Stimulated activated CD8-positive, alpha-beta memory T cell treated with anti-CD3 and anti-CD28 coated beads, Interleukin-4, amount 100 ng/mL, for 24 hours (primary cell): Measurements from ENCODE around the gene AHRR.
"Not testable (repeated sequence)": the region's sequence is repeated elsewhere in the genome, so short reads cannot be mapped to it uniquely, and the experiment has no call there.

Experiments
- DNase-seq: peaks from one replicate; pipeline ENCODE4 v3.0.0-alpha.2; 2020; ENCODE audit warnings: low read depth

Gene AHRR

GRCh38 chr5:396531-396961 lies 75.0 kb downstream of the AHRR start:
- DNase-seq: no peak

DNA sequence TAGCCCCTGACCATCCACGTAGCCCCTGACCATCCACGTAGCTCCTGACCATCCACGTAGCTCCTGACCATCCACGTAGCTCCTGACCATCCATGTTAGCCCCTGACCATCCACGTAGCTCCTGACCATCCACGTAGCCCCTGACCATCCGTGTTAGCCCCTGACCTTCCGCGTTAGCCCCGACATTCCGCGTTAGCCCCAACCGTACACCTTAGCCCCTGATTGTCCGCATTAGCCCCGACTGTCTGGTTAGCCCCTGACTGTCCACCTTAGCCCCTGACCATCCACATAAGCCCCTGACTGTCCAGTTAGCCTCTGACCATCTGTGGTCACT lies 76.6 kb downstream of the AHRR start:
- not testable (repeated sequence) for DNase-seq

GRCh38 chr5:398475-399295 lies 77.2 kb downstream of the AHRR start:
- DNase-seq: no peak

GRCh38 chr5:399296-400281 lies 78.1 kb downstream of the AHRR start:
- DNase-seq: peak; percentile 74

DNA sequence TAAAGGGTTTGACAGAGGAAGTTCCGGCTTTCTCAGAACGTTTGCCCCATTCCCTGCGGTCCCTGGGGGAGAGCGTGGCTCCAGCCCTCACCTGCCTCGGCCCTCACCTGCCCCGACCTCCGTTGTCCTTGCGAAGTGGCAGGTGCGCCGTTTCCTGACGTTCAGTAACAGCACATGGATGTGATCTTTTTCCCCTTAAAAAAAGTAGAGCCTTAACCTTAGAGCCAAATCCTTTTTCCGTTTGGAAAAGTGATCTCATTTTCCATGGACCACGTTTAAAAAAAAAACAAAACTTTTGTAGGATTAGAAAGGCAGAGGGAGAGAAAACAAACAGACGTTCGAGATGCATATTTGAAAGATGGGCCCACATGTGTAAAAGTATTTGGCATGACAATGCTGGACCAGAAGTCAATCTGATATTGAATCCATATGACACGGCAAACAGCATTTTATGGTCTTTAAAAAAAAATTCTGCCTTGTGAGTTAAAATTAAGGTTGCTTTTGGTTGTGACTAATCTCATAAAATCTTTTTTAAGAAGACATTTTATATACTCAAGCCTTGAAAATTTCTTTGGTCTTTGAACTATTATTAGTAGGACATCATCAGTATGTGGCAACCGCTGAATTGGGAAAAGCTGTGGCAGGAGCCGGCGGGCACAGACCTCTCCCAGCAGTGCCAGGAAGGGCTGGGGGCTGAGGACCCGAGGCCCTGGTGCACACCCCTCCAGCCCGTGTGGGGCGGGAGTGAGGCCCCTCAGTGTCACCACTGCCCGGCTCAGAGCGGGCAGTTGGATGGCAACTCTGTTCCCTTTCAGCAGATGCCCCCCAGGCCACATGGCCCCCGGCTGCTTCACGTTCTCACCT lies 79.0 kb downstream of the AHRR start:
- DNase-seq: no peak

DNA sequence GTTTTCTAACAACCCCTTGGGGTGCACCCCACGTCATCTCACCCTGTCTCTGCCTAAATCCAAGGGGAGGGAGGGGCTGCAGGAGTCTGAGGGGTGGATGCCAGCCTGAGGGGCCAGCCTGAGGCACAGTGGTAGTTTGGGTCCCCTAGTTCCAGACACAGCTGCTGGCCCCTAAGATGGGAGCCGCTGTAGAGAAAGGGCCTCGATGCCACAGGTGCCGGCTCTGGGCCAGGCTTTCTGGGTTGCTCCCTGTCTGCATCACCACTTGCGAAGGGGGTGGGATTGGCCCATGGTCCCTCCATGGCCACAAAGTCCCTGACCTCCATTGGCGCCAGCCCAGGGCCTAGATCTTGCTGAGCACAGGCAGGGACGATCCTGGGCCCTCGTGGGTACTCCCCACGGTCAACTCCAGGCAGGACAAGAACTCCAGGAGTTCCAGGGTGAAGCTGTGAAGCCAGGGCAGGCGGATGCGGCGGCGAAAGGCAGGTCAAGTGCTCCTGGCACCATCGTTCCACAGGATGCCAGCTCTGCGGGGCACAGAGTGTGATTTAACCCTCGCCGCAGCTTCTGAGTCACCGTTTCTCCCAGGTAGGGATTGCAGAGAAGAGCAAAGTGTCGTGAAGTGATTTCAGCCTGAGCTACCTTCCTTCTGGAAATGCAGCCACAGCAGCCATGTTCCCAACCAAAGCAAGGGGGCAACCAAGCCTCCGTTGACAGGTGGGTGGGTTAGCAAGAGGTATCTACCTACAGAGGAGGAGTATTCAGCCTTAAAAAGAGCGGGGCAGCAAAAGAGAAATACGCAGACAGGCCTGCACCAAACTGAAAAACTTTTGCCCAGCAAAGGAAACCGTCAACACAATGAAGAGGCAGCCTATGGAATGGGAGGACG lies 79.9 kb downstream of the AHRR start:
- no peak for DNase-seq

DNA sequence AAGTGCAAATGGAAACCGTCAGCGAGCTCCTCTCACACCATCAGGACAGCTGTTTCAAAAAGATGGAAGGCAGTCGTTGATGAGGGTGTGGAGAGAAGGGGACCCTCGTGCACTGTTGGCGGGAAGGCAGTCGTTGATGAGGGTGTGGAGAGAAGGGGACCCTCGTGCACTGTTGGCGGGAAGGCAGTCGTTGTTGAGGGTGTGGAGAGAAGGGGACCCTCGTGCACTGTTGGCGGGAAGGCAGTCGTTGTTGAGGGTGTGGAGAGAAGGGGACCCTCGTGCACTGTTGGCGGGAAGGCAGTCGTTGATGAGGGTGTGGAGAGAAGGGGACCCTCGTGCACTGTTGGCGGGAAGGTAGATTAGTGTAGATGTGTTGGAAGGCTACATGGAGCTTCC lies 80.7 kb downstream of the AHRR start:
- not testable (repeated sequence) for DNase-seq

- DNase-seq: no peak
Observed at GRCh38 chr5:402615-403359, 81.3 kb downstream of the AHRR start.

DNA sequence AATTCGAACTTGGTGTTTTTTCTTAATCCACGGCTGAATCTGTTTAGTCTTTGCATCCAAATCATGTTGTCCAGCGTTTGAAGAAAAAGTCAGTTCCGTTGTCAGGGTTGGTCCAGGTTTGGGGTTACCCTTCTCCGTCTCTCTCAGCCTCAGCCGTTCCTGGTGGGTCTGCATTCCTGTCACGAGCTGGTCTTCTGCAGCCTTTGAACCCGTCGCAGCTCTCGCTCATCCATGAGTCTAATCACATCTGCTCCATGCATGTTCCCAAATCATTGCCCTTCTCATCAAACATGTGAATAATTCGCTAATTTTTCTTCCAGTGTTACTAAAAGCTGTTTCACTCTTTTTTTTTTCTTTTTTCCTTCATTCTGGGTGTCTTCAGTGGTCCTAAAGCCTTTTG lies 82.5 kb downstream of the AHRR start:
- no peak for DNase-seq

DNA sequence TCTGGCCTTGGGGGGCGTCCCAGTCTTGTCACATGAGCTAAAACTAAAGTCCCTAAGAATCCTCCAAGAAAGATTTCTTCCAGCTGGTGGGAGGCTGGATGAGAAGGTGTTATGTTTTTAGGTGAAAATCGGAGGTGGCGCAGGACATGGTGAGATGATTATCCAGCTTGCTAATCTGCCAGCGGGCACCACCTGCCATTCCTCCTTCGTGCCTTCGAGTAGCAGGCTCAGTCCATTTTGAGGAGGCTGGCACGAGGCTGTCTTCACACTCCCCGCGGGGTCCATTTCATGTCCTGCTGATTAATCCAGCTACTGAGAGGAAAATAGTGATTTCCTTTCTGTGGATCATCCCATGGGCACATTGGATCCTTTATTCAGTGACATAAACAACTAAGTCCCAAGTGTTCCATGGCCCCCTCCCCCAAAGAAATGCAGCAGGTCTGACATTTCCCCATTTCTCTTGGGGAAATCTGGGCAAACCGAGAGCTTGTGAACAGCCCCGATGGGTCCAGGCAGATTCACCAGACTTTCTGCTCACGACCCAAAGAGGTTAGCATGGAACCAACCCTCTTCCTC lies 83.2 kb downstream of the AHRR start:
- no peak for DNase-seq

DNA sequence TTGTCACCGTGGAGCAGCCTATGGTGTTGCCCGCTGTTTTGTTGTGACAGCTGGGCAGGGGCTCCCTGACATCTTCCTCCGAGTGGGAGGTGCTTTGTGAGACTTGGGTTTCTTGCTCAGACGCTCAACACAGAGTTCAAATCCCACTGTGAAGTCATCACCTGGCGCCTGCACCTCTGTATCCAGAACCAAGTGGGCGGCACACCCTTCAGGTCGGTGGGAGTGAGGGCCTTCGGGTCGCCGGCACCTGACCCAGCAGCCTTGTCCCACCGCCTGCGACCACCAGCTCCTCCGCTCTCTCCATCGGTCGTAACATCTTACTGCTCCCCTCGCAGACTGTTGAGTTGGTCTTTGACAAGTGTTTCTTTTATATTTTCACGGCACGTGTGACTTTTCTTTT lies 83.9 kb downstream of the AHRR start:
- no peak for DNase-seq

DNA sequence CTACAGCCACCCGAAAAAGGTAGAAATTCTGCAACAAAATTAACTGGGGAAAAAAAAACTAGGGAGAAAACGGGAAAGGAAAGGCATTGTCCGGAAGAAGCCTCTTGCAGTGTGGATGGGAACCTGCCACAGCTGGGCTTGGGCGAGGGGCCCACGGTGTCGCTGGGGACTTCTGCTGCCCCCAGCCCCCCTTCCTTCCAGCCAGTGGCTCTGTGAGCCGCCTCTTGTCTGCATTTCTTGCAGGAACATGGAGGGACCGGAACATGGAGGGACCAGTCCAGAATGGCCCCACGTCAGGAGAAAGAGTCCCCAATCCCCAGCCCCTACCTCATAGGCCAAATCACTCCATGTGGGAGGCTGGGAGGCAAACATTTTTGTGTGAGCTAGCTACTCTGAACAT lies 84.5 kb downstream of the AHRR start:
- DNase-seq: no peak

- no peak for DNase-seq
Observed at GRCh38 chr5:407051-407450, 85.5 kb downstream of the AHRR start.

DNA sequence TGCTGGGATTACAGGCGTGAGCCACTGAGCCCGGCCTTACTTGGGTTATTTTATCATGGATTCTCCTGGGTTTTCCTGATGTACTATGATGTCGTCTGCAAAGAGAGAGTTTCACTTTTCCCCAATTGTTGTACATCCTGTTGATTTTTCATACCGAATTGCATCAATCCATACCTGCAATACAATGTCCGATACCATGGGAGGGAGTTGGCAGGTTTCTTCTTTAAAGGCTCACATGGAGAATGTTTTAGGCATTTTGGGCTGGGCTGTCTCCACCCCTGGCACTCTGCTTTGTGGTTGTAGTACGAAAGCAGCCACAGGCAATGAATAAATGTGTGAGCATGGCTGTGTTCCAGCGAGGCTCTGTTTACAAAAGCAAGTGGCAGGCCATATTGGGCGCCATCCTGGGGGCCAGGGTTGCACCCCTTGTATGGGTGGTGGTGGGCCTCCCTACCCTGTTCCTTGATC lies 86.3 kb downstream of the AHRR start:
- DNase-seq: no peak

- DNase-seq: no peak
Observed at GRCh38 chr5:410911-411517, 89.5 kb downstream of the AHRR start.

DNA sequence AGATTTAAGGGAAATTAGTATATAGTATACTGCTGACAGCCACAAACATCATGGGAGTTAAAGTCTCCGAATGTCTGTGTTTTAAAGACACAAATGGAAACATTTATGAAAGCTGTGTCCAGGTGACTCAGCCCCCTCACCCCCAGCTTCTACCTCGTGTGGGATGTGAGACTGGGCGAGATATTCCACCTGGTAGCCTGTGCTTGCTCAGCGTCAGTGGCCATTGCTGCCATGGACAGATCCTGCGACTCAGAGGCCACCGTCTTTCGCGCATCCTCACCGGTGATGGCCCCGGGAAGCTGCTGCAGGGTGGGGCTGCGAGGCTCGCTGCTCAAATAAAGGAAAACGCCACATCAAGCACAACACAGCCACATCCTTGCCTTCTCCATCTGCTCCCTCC lies 90.2 kb downstream of the AHRR start:
- DNase-seq: peak; percentile 30

DNA sequence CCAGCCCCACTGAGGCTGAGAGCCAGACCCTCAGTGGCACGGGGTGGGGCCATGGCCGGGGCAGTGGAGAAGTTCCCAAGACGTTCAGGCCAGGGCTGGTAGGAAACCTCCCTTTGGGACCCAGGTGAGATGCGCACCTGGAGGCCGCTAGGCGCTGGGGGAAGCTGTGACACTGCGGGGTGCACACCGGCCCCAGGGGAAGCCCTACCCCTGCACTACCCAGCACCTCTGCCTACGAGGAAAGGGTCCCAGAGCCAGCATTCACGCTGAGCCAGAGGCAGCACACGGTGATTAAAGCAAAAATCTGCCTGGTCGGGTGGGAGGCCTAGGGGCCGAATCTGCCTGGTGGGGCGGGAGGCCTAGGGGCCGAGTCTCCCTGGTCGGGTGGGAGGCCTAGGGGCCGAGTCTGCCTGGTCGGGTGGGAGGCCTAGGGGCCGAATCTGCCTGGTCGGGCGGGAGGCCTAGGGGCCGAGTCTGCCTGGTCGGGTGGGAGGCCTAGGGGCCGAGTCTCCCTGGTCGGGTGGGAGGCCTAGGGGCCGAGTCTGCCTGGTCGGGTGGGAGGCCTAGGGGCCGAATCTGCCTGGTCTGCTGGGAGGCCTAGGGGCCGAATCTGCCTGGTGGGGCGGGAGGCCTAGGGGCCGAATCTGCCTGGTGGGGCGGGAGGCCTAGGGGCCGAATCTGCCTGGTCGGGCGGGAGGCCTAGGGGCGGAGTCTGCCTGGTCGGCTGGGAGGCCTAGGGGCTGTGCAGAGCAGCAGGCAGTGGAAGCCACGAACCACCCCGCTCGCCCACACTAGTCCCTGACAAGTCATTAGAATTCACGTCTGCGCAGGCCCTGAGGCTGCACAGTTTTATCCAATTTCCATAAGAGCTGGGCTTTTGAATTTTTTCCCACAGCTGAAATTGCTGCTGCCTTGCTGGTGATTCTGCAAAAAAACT lies 93.7 kb downstream of the AHRR start:
- DNase-seq: not testable (repeated sequence)

- DNase-seq: no peak
Observed at GRCh38 chr5:415928-416635, 94.6 kb downstream of the AHRR start.
